HepG2 (cell line): ENCODE data around the gene RNF14. TPM values are rescaled to one million over a fixed set of nuclear protein-coding genes. Genes with fewer than 3 reads are reported as not detected.
A peak's percentile ranks its signal among the peaks of the same experiment; 100 is the strongest.

Experiments
- BCL6 ChIP-seq: IDR thresholded peaks from 2 replicates; pipeline ENCODE4 v1.6.1; 2016; ENCODE audit warnings: missing genetic modification reagents, missing compliant biosample characterization
- FOXP1 ChIP-seq, 2 experiments: fragments of 450-650 bp in 1 of 2; IDR thresholded peaks; 2 replicates each; pipeline ENCODE4 v1.6.1; 2017 to 2018; ENCODE audit warnings: antibody characterized with exemption in 1 of 2
- HDAC1 ChIP-seq: sonication (generic); formaldehyde crosslinking; IDR thresholded peaks from 2 replicates; pipeline ENCODE4 v1.5.1; 2020; ENCODE audit warnings: mild to moderate bottlenecking, missing genetic modification reagents
- HNRNPUL1 ChIP-seq: fragments of 200-400 bp; formaldehyde crosslinking; IDR thresholded peaks from 2 replicates; pipeline ENCODE4 v1.6.1; 2017; ENCODE audit warnings: low read depth, mild to moderate bottlenecking, low read length, moderate library complexity
- NR2F1 ChIP-seq, 2 experiments: fragments of 450-650 bp in 1 of 2; formaldehyde crosslinking in 1 of 2; IDR thresholded peaks; 2 replicates each; pipeline versions ENCODE4 v1.5.0 to v1.6.1; 2016 to 2020; ENCODE audit warnings: mild to moderate bottlenecking in 1 of 2, missing compliant biosample characterization in 1 of 2, missing genetic modification reagents in 1 of 2, moderate library complexity in 1 of 2
- SMARCC2 ChIP-seq: fragments of 450-650 bp; IDR thresholded peaks from 2 replicates; pipeline ENCODE4 v1.6.1; 2017; ENCODE audit warnings: antibody characterized with exemption, mild to moderate bottlenecking
- TBX2 ChIP-seq: sonication (generic); formaldehyde crosslinking; IDR thresholded peaks from 2 replicates; pipeline ENCODE4 v1.5.0; 2020; ENCODE audit warnings: missing genetic modification reagents, mild to moderate bottlenecking, borderline replicate concordance
- ZBTB20 ChIP-seq: sonication (generic); formaldehyde crosslinking; IDR thresholded peaks from 2 replicates; pipeline ENCODE4 v1.8.1; 2023; ENCODE audit warnings: missing genetic modification reagents, low read depth, mild to moderate bottlenecking, borderline replicate concordance
- ZBTB38 ChIP-seq: sonication (generic); formaldehyde crosslinking; IDR thresholded peaks from 2 replicates; pipeline ENCODE4 v1.5.1; 2020; ENCODE audit warnings: mild to moderate bottlenecking, missing genetic modification reagents
- ZNF264 ChIP-seq: sonication (generic); formaldehyde crosslinking; IDR thresholded peaks from 2 replicates; pipeline ENCODE4 v1.4.0; 2020; ENCODE audit warnings: missing genetic modification reagents
- ZNF329 ChIP-seq: sonication (generic); formaldehyde crosslinking; IDR thresholded peaks from 2 replicates; pipeline ENCODE4 v1.9.0; 2021; ENCODE audit warnings: low read depth, mild to moderate bottlenecking, missing genetic modification reagents
- ZNF430 ChIP-seq: sonication (generic); formaldehyde crosslinking; IDR thresholded peaks from 2 replicates; pipeline ENCODE4 v1.9.0; 2021; ENCODE audit warnings: mild to moderate bottlenecking, missing genetic modification reagents
- ZNF468 ChIP-seq: sonication (generic); formaldehyde crosslinking; IDR thresholded peaks from 2 replicates; pipeline ENCODE4 v1.8.0; 2022; ENCODE audit warnings: mild to moderate bottlenecking, moderate library complexity, missing genetic modification reagents
- ZNF543 ChIP-seq: sonication (generic); formaldehyde crosslinking; IDR thresholded peaks from 2 replicates; pipeline ENCODE4 v1.4.0; 2020; ENCODE audit warnings: mild to moderate bottlenecking, missing genetic modification reagents
- ZNF75D ChIP-seq: sonication (generic); formaldehyde crosslinking; IDR thresholded peaks from 2 replicates; pipeline ENCODE4 v1.8.1; 2023; ENCODE audit warnings: missing genetic modification reagents, mild to moderate bottlenecking, borderline replicate concordance
- polyA plus RNA-seq, 8 experiments: library from polyadenylated mRNA; depleted of rRNA in 3 of 8; stranded (reverse) in 7 of 8; unstranded in 1 of 8; fragments of >200 nt; fragmentation: Illumina TruSeq in 4 of 8; extraction: Trizol in 4 of 8; gene quantifications; 2 replicates each; pipeline versions ENCODE4 v1.2.1 to v1.2.3, GENCODE V29; 2011 to 2016; ENCODE audit warnings: low read depth in 4 of 8, missing spikeins in 1 of 8, mixed read lengths in 1 of 8; ENCODE audit not compliant: insufficient read depth in 1 of 8
- total RNA-seq, 5 experiments: library from RNA; depleted of rRNA; stranded (reverse); fragments of >200 nt; fragmentation: Illumina TruSeq; extraction: Trizol; gene quantifications; 2 replicates each; pipeline ENCODE4 v1.2.3, GENCODE V29; 2016; ENCODE audit warnings: low read depth in 1 of 5
- TF ChIP-seq, protein P1 (sequence below): sonication (generic); formaldehyde crosslinking; IDR thresholded peaks from 2 replicates; pipeline ENCODE4 v1.5.1; 2020; ENCODE audit warnings: mild to moderate bottlenecking, missing genetic modification reagents, borderline replicate concordance
- TF ChIP-seq, protein P2 (sequence below): sonication (generic); formaldehyde crosslinking; IDR thresholded peaks from 2 replicates; pipeline ENCODE4 v1.4.0; 2020; ENCODE audit warnings: mild to moderate bottlenecking, missing genetic modification reagents
- TF ChIP-seq, protein P3 (sequence below): sonication (generic); formaldehyde crosslinking; IDR thresholded peaks from 2 replicates; pipeline ENCODE4 v1.5.1; 2020; ENCODE audit warnings: missing genetic modification reagents, mild to moderate bottlenecking, borderline replicate concordance
- TF ChIP-seq, protein P4 (sequence below): sonication (generic); formaldehyde crosslinking; conservative IDR thresholded peaks from 2 replicates; pipeline ENCODE4 v1.8.1; 2023; ENCODE audit warnings: missing genetic modification reagents

RNF14 gene
- total and polyA plus RNA-seq, 2 of the 13 experiments (the other 11 are each of a cell fraction or from before 2014, with no cell fraction given) = 11.3 to 28.1 TPM

DNA sequence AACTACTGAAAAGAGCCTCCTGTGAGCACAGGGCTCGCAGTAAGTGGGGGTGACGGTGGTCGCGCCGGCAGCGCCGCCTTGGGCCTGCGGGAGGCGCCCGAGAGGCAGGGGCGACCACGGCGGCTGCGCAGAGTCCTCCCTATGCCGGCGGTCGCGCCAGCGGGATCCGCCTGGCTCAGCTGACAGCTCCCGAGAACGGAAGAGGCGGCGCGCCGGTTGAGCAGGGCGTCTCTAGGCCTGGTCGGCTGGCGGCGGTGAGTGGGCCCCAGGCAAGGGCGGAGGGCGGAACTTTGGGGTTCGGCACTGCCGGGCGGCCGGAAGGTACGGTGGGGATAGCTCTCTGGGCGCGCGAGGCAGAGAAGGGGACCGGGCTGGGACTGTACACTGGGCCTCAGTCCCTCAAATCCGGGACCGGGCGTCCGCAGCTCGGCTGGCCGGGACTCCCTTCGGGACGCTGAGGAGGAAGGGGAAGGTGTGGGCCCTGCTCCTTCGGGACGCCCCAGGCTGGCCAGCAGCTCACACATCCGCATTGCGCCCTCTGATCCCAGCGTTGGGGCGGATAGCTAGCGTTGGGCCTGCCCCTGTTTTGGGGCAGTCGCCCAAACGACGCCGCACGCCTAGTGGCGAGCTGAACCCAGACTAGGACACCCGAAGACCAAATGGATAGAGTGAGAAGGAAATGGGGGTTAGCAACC, at the start of gene RNF14 (continued):
- TF ChIP-seq, protein P1, sequence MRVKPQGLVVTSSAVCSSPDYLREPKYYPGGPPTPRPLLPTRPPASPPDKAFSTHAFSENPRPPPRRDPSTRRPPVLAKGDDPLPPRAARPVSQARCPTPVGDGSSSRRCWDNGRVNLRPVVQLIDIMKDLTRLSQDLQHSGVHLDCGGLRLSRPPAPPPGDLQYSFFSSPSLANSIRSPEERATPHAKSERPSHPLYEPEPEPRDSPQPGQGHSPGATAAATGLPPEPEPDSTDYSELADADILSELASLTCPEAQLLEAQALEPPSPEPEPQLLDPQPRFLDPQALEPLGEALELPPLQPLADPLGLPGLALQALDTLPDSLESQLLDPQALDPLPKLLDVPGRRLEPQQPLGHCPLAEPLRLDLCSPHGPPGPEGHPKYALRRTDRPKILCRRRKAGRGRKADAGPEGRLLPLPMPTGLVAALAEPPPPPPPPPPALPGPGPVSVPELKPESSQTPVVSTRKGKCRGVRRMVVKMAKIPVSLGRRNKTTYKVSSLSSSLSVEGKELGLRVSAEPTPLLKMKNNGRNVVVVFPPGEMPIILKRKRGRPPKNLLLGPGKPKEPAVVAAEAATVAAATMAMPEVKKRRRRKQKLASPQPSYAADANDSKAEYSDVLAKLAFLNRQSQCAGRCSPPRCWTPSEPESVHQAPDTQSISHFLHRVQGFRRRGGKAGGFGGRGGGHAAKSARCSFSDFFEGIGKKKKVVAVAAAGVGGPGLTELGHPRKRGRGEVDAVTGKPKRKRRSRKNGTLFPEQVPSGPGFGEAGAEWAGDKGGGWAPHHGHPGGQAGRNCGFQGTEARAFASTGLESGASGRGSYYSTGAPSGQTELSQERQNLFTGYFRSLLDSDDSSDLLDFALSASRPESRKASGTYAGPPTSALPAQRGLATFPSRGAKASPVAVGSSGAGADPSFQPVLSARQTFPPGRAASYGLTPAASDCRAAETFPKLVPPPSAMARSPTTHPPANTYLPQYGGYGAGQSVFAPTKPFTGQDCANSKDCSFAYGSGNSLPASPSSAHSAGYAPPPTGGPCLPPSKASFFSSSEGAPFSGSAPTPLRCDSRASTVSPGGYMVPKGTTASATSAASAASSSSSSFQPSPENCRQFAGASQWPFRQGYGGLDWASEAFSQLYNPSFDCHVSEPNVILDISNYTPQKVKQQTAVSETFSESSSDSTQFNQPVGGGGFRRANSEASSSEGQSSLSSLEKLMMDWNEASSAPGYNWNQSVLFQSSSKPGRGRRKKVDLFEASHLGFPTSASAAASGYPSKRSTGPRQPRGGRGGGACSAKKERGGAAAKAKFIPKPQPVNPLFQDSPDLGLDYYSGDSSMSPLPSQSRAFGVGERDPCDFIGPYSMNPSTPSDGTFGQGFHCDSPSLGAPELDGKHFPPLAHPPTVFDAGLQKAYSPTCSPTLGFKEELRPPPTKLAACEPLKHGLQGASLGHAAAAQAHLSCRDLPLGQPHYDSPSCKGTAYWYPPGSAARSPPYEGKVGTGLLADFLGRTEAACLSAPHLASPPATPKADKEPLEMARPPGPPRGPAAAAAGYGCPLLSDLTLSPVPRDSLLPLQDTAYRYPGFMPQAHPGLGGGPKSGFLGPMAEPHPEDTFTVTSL (CRISPR knock-in tag) = peak; percentile 87
- TF ChIP-seq ZNF543 (CRISPR knock-in tag) (peak; percentile 93), ZNF430 (peak; percentile 69), FOXP1 (IDR thresholded peaks at IDR 0.05) (no peak), FOXP1 (CRISPR knock-in tag; IDR thresholded peaks at IDR 0.05) (no peak), HDAC1 (CRISPR knock-in tag) (peak; percentile 97), BCL6 (0 out of 2 replicates have a peak, but pooled peaks have one; percentile 52), ZNF468 (CRISPR knock-in tag) (no peak), TBX2 (CRISPR knock-in tag) (peak; percentile 88), ZBTB20 (CRISPR knock-in tag) (peak; percentile 32; the same call in 1 of the 2 replicates), ZNF329 (peak; percentile 79; the same call in 1 of the 2 replicates), ZNF264 (CRISPR knock-in tag) (0 out of 2 replicates have a peak, but pooled peaks have one; percentile 79), SMARCC2 (no peak), NR2F1 (CRISPR knock-in tag; IDR thresholded peaks at IDR 0.05) (no peak), HNRNPUL1 (0 out of 2 replicates have a peak, but pooled peaks have one; percentile 42), ZBTB38 (CRISPR knock-in tag) (peak; percentile 90), ZNF75D (CRISPR knock-in tag) (no peak)
- TF ChIP-seq, protein P2, sequence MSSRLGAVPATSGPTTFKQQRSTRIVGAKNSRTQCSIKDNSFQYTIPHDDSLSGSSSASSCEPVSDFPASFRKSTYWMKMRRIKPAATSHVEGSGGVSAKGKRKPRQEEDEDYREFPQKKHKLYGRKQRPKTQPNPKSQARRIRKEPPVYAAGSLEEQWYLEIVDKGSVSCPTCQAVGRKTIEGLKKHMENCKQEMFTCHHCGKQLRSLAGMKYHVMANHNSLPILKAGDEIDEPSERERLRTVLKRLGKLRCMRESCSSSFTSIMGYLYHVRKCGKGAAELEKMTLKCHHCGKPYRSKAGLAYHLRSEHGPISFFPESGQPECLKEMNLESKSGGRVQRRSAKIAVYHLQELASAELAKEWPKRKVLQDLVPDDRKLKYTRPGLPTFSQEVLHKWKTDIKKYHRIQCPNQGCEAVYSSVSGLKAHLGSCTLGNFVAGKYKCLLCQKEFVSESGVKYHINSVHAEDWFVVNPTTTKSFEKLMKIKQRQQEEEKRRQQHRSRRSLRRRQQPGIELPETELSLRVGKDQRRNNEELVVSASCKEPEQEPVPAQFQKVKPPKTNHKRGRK (CRISPR knock-in tag) = no peak
- TF ChIP-seq, protein P3, sequence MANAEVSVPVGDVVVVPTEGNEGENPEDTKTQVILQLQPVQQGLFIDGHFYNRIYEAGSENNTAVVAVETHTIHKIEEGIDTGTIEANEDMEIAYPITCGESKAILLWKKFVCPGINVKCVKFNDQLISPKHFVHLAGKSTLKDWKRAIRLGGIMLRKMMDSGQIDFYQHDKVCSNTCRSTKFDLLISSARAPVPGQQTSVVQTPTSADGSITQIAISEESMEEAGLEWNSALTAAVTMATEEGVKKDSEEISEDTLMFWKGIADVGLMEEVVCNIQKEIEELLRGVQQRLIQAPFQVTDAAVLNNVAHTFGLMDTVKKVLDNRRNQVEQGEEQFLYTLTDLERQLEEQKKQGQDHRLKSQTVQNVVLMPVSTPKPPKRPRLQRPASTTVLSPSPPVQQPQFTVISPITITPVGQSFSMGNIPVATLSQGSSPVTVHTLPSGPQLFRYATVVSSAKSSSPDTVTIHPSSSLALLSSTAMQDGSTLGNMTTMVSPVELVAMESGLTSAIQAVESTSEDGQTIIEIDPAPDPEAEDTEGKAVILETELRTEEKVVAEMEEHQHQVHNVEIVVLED (CRISPR knock-in tag) = peak; percentile 80
- TF ChIP-seq, protein P4, sequence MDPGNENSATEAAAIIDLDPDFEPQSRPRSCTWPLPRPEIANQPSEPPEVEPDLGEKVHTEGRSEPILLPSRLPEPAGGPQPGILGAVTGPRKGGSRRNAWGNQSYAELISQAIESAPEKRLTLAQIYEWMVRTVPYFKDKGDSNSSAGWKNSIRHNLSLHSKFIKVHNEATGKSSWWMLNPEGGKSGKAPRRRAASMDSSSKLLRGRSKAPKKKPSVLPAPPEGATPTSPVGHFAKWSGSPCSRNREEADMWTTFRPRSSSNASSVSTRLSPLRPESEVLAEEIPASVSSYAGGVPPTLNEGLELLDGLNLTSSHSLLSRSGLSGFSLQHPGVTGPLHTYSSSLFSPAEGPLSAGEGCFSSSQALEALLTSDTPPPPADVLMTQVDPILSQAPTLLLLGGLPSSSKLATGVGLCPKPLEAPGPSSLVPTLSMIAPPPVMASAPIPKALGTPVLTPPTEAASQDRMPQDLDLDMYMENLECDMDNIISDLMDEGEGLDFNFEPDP (CRISPR knock-in tag) = 0 out of 2 replicates have a peak, but pooled peaks have one; percentile 82
